Panc1 (cell line): ENCODE measurements around the gene TERC. TPM values are rescaled to one million over a fixed set of nuclear protein-coding genes. Genes with fewer than 3 reads are reported as not detected.

Experiments
- ATAC-seq: fragments of 200-7000 bp; cut with Tn5 transposase; 2 replicates; pipeline ENCODE4 v1.9.1; 2020; ENCODE audit warnings: mild to moderate bottlenecking, moderate library complexity
- BruUV-seq: library from RNA; stranded (reverse); fragments of 400-500 nt; replicated peaks from 2 replicates; lab custom pipeline; 2021; lab: Mats Ljungman, UMichigan
- CTCF ChIA-PET: fragments of 300-600 bp; sonication (Branson Sonifier 250); formaldehyde crosslinking; loops from one replicate; lab custom pipeline; 2022; ENCODE audit warnings: antibody characterized with exemption; lab: Charles Lee
- POLR2A ChIA-PET: fragments of 300-600 bp; sonication (Branson Sonifier 250); formaldehyde crosslinking; loops from one replicate; lab custom pipeline; 2022; ENCODE audit warnings: antibody characterized with exemption; lab: Charles Lee
- DNase-seq: peaks from one replicate; pipeline ENCODE4 v3.0.0-alpha.2; 2010; ENCODE audit warnings: low read depth, low spot score
- H3K27ac ChIP-seq: 2 replicates; pipeline ENCODE4 v1.5.1; 2011; ENCODE audit warnings: mild to moderate bottlenecking, low read length, inconsistent platforms
- H3K27me3 ChIP-seq: fragments of 200-500 bp; sonication (Bioruptor generic); 2 replicates; pipeline ENCODE4 v1.6.0; 2014; ENCODE audit warnings: low read length, inconsistent platforms; ENCODE audit not compliant: control insufficient read depth, insufficient read depth
- H3K36me3 ChIP-seq: fragments of 200-500 bp; sonication (Bioruptor generic); 2 replicates; pipeline ENCODE4 v1.5.1; 2014; ENCODE audit warnings: inconsistent platforms, mild to moderate bottlenecking, low read length, moderate library complexity; ENCODE audit not compliant: control insufficient read depth, insufficient read depth
- H3K4me1 ChIP-seq: 2 replicates; pipeline ENCODE4 v1.5.1; 2011; ENCODE audit warnings: inconsistent platforms, mild to moderate bottlenecking, low read length, moderate library complexity; ENCODE audit not compliant: control insufficient read depth, insufficient read depth
- H3K4me3 ChIP-seq, 2 experiments: 2 replicates each; pipeline ENCODE4 v1.5.1; 2011 to 2012; ENCODE audit warnings: low read depth in 2 of 2, low read length in 2 of 2, mild to moderate bottlenecking in 2 of 2, inconsistent platforms in 1 of 2, moderate library complexity in 1 of 2
- H3K9me3 ChIP-seq: fragments of 200-500 bp; sonication (Bioruptor generic); 2 replicates; pipeline ENCODE4 v1.5.1; 2014; ENCODE audit warnings: low read depth, mild to moderate bottlenecking, inconsistent platforms, low read length, moderate library complexity; ENCODE audit not compliant: control insufficient read depth, insufficient read depth
- POLR2AphosphoS5 ChIP-seq: IDR thresholded peaks from 2 replicates; pipeline ENCODE4 v1.6.1; 2012; ENCODE audit warnings: mild to moderate bottlenecking, low read depth, low read length, moderate library complexity
- SIN3A ChIP-seq: IDR thresholded peaks from 2 replicates; pipeline ENCODE4 v1.6.1; 2012; ENCODE audit warnings: low read depth, mild to moderate bottlenecking, low read length, moderate library complexity, borderline replicate concordance; ENCODE audit not compliant: insufficient read depth
- TCF7L2 ChIP-seq: IDR thresholded peaks from 2 replicates; pipeline ENCODE4 v1.6.1; 2011; ENCODE audit warnings: mild to moderate bottlenecking, low read depth, low read length, inconsistent platforms
- in situ Hi-C: cut with HindIII; loops from 2 replicates; pipeline ENCODE4 v1.10.0; 2016; ENCODE audit warnings: low sequenced_read_pairs, low pct_unique_long_range_greater_than_20kb
- intact Hi-C: fragments of 100-400 bp; cut with micrococcal nuclease; formaldehyde crosslinking; loops from one replicate; pipeline ENCODE4 v1.10.0; 2022; ENCODE audit not compliant: unreplicated experiment
- total RNA-seq: library from RNA; stranded (reverse); gene quantifications from one replicate; pipeline ENCODE4 v1.2.1, GENCODE V29; 2021; ENCODE audit not compliant: unreplicated experiment
- TF ChIP-seq, protein P1 (sequence below): fragments of 450-650 bp; IDR thresholded peaks from 2 replicates; pipeline ENCODE4 v1.5.1; 2017; ENCODE audit warnings: mild to moderate bottlenecking
- TF ChIP-seq, protein P2 (sequence below), 2 experiments: IDR thresholded peaks; 2 replicates each; pipeline ENCODE4 v1.6.1; 2011 to 2012; ENCODE audit warnings: low read depth in 2 of 2, control low read depth in 1 of 2, low read length in 1 of 2, mild to moderate bottlenecking in 1 of 2, moderate library complexity in 1 of 2; ENCODE audit not compliant: insufficient read depth in 1 of 2

Gene TERC
- total RNA-seq, 1 experiment from 2014 or later = 6.0 TPM

DNA sequence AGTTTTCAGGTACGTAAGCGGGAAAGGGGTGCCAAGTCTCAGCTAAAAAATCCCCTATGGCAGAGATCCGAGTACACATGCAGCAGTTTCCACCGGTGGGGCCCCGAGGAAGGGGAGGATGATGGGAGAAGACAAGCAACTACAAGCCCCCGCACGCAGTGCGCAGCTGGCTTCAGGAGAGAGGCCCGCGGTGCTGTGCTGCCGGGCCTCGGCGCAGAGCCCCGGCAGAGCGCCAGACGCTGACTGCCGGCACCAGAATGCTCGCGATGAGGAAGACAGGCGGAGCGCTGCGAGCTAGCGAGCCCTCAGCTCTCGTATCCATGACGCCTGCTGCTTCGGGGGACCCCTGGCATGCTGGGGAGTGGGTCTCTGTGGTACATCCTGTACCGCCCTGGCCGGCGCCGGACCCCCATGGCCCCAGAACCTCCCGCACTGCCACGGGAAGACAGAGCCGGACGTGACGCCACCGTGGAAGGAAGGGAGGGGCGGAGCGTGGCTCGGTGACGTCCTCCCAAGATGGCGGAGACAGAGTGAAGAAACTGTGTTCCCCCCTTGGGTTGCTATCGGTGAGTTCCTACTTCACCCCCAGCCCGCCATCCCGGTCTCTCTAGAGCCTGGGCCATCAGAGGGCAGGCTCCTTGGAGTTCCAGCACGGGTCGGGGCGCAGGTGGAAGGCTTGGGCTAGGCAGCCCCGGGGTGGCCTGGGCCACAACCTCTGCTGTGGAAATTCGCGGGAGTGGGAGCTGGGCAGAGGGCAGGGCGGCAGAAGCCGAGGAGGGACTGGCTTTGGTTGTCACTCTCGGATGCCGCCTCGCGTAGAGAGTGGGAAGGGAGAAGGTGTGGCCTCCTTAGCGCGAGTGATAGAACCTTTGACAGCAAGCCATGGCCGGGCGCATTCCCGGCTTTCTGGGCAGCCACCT, 8.3 kb upstream of the TERC start, which contains the start of gene MYNN:
Gene MYNN, plus strand, starts transcription at position 500 of the 920 bp plus-strand sequence. CDS start 900 bp downstream, outside the sequence.
- intact Hi-C loops = no loop called here
- ATAC-seq = peak; percentile 96
- POLR2A ChIA-PET = interaction anchor here (0.6 kb wide), 1 partner anchor 544 kb away, joined by 8 read pairs; no protein-coding TSS in a partner anchor

DNA sequence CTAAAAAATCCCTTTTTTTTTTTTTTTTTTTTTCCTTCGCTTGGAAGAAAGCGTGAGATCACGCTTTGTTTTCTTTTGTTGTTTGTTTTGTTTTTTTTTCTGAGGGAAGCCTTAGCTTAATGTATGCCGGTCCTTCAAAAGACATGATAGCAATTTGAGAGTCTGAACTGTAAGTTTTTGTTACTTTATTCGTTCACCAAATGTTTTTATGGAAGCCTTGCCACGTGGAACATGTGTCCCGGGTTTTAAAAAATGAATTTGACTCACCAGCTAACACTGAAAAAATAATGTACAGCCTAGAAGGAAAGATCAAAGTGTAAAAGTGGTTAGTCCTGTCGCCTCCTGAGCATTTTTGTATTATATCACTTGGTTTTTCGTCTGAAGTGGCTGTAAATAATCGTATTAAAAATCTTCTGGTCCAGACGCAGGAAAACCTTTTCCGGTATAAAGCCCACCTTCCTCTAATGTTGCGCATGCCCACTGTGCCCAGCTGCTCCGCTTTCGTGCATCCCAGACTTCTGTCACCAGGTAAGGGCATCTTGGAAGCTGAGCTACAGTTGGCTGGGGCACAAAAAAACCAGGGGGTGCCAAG, 7.5 kb upstream of the TERC start:
- no TSS peak for BruUV-seq
- DNase-seq (peak; percentile 80), ATAC-seq (peak; percentile 78)
- H3K27ac ChIP-seq = peak overlapping the region; percentile 97
- in situ Hi-C loops = no loop called here
- no peaks in the 10 kb centered on the region for H3K9me3 ChIP-seq
- ChIA-PET POLR2A (interaction anchor here (0.7 to 0.9 kb wide), 2 partner anchors 194 to 319 kb away, joined by 3 to 13 read pairs; partner anchors contain the start of gene SEC62), CTCF (no interaction called here)
- H3K4me1 ChIP-seq = peaks cover 9% of the 10 kb centered on the region
- peak overlapping the region; percentile 90 to 98 for H3K4me3 ChIP-seq
- H3K27me3 ChIP-seq = no peaks in the 10 kb centered on the region
- TF ChIP-seq, protein P1, sequence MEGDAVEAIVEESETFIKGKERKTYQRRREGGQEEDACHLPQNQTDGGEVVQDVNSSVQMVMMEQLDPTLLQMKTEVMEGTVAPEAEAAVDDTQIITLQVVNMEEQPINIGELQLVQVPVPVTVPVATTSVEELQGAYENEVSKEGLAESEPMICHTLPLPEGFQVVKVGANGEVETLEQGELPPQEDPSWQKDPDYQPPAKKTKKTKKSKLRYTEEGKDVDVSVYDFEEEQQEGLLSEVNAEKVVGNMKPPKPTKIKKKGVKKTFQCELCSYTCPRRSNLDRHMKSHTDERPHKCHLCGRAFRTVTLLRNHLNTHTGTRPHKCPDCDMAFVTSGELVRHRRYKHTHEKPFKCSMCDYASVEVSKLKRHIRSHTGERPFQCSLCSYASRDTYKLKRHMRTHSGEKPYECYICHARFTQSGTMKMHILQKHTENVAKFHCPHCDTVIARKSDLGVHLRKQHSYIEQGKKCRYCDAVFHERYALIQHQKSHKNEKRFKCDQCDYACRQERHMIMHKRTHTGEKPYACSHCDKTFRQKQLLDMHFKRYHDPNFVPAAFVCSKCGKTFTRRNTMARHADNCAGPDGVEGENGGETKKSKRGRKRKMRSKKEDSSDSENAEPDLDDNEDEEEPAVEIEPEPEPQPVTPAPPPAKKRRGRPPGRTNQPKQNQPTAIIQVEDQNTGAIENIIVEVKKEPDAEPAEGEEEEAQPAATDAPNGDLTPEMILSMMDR = no peak
- TF ChIP-seq TCF7L2 = no peak; the same call in 1 of the 2 replicates
- no peak for TF ChIP-seq POLR2AphosphoS5
- TF ChIP-seq, protein P2, sequence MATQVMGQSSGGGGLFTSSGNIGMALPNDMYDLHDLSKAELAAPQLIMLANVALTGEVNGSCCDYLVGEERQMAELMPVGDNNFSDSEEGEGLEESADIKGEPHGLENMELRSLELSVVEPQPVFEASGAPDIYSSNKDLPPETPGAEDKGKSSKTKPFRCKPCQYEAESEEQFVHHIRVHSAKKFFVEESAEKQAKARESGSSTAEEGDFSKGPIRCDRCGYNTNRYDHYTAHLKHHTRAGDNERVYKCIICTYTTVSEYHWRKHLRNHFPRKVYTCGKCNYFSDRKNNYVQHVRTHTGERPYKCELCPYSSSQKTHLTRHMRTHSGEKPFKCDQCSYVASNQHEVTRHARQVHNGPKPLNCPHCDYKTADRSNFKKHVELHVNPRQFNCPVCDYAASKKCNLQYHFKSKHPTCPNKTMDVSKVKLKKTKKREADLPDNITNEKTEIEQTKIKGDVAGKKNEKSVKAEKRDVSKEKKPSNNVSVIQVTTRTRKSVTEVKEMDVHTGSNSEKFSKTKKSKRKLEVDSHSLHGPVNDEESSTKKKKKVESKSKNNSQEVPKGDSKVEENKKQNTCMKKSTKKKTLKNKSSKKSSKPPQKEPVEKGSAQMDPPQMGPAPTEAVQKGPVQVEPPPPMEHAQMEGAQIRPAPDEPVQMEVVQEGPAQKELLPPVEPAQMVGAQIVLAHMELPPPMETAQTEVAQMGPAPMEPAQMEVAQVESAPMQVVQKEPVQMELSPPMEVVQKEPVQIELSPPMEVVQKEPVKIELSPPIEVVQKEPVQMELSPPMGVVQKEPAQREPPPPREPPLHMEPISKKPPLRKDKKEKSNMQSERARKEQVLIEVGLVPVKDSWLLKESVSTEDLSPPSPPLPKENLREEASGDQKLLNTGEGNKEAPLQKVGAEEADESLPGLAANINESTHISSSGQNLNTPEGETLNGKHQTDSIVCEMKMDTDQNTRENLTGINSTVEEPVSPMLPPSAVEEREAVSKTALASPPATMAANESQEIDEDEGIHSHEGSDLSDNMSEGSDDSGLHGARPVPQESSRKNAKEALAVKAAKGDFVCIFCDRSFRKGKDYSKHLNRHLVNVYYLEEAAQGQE (IDR thresholded peaks at IDR 0.05; ENCODE audit: insufficient read depth in 1 of 2, low read depth in 2 of 2, low read length in 1 of 2) = no peak
- no peak for TF ChIP-seq SIN3A
- peaks cover 19% of the 10 kb centered on the region for H3K36me3 ChIP-seq
- intact Hi-C loops = no loop called here

More for the DNA sequence above, 8.3 kb upstream of the TERC start, which contains the start of gene MYNN:
- CTCF ChIA-PET = no interaction called here
- no peak for TF ChIP-seq TCF7L2
- TF ChIP-seq, protein P1 = no peak
- peak; percentile 58; the same call in 1 of the 2 replicates for TF ChIP-seq SIN3A
- peak; percentile 97 for TF ChIP-seq POLR2AphosphoS5
- TF ChIP-seq, protein P2 (IDR thresholded peaks at IDR 0.05; ENCODE audit: insufficient read depth in 1 of 2, low read depth in 2 of 2, low read length in 1 of 2) = 0 out of 4 replicates have a peak, but pooled peaks of 1 of the 2 experiments have one; percentile 33
- Histone ChIP-seq H3K4me3 (peak within 1 kb of the TSS; percentile 90 to 98), H3K36me3 (peaks cover 21% of the 10 kb centered on the region), H3K27ac (peak within 1 kb of the TSS; percentile 97), H3K9me3 (no peaks in the 10 kb centered on the region), H3K27me3 (no peaks in the 10 kb centered on the region), H3K4me1 (peaks cover 9% of the 10 kb centered on the region)
- BruUV-seq = TSS peak; percentile 99
- DNase-seq = peak; percentile 51
- in situ Hi-C loops = no loop called here
